ENCODE data around the gene ALDH3B2. TPM values are rescaled to one million over a fixed set of nuclear protein-coding genes. Genes with fewer than 3 reads are reported as not detected.

Gene ALDH3B2
- total and polyA plus RNA-seq, 2 of the 8 experiments (the other 6 are each of a cell fraction or from before 2014, with no cell fraction given) = not detected

GRCh38 chr11:67647471-67647870, 27.0 kb downstream of the ALDH3B2 start (continued):
- TF ChIP-seq ATF3 (IDR thresholded peaks at IDR 0.05; ENCODE audit: insufficient read depth, low read depth, low read length) (no peak), EP300 (IDR thresholded peaks at IDR 0.05; ENCODE audit: borderline replicate concordance in 1 of 2, low read depth in 2 of 2, low read length in 2 of 2) (no peak), USF2 (IDR thresholded peaks at IDR 0.05; ENCODE audit: low read length) (no peak), SIN3A (conservative IDR thresholded peaks at IDR 0.05 in 1 of 2, IDR thresholded peaks at IDR 0.05 in 1 of 2; ENCODE audit: low read depth in 1 of 2, low read length in 2 of 2) (no peak)

Measured in H1 (cell line).